Stimulated activated CD8-positive, alpha-beta memory T cell treated with anti-CD3 and anti-CD28 coated beads, Interleukin-4, amount 100 ng/mL, for 24 hours (primary cell): Measurements from ENCODE around the gene CLEC2A.
"Not testable (repeated sequence)": the region's sequence is repeated elsewhere in the genome, so short reads cannot be mapped to it uniquely, and the experiment has no call there.

Experiments
- DNase-seq: peaks from one replicate; pipeline ENCODE4 v3.0.0-alpha.2; 2020; ENCODE audit warnings: low read depth

The CLEC2A gene

GRCh38 chr12:9932270-9932669 is at the start of gene CLEC2A:
TSS of gene CLEC2A (minus strand) at chr12:9932370. CDS start at chr12:9932329, 41 bp downstream.
- DNase-seq, result no peak

- no peak for DNase-seq
Measured at GRCh38 chr12:9980126-9980525, 48.0 kb upstream of the CLEC2A start.

GRCh38 chr12:9977916-9978315 is 45.7 kb upstream of the CLEC2A start:
- no peak for DNase-seq

- not testable (repeated sequence) for DNase-seq
Measured at GRCh38 chr12:9976626-9977025, 44.5 kb upstream of the CLEC2A start.

- no peak for DNase-seq
Measured at GRCh38 chr12:9975614-9976013, 43.4 kb upstream of the CLEC2A start.

GRCh38 chr12:9974731-9975130 is 42.6 kb upstream of the CLEC2A start:
- not testable (repeated sequence) for DNase-seq

GRCh38 chr12:9973949-9974348 is 41.8 kb upstream of the CLEC2A start:
- DNase-seq, result no peak

- DNase-seq, result no peak
Measured at GRCh38 chr12:9971181-9971580, 39.0 kb upstream of the CLEC2A start, which contains the start of gene CLEC12A. TSS of gene CLEC12A (plus strand) at chr12:9971409. CDS start at chr12:9971597, 188 bp downstream.

- DNase-seq, result no peak
Measured at GRCh38 chr12:9969673-9970072, 37.5 kb upstream of the CLEC2A start.

GRCh38 chr12:9961901-9962300 is 29.7 kb upstream of the CLEC2A start:
- DNase-seq, result no peak

- DNase-seq, result no peak
Measured at GRCh38 chr12:9961106-9961505, 28.9 kb upstream of the CLEC2A start.

- no peak for DNase-seq
Measured at GRCh38 chr12:9960590-9960989, 28.4 kb upstream of the CLEC2A start.

GRCh38 chr12:9957834-9958233 is 25.7 kb upstream of the CLEC2A start:
- no peak for DNase-seq

GRCh38 chr12:9952954-9953729 is 21.0 kb upstream of the CLEC2A start:
- not testable (repeated sequence) for DNase-seq

GRCh38 chr12:9951026-9951675 is 19.0 kb upstream of the CLEC2A start:
- no peak for DNase-seq

GRCh38 chr12:9948606-9949296 is 16.6 kb upstream of the CLEC2A start:
- DNase-seq, result no peak

GRCh38 chr12:9947674-9948073 is 15.5 kb upstream of the CLEC2A start:
- DNase-seq, result no peak

- no peak for DNase-seq
Measured at GRCh38 chr12:9944391-9944790, 12.2 kb upstream of the CLEC2A start.

GRCh38 chr12:9943240-9943639 is 11.1 kb upstream of the CLEC2A start:
- DNase-seq, result no peak

GRCh38 chr12:9941838-9942237 is 9.7 kb upstream of the CLEC2A start:
- DNase-seq, result no peak

GRCh38 chr12:9940375-9940774 is 8.2 kb upstream of the CLEC2A start:
- no peak for DNase-seq

GRCh38 chr12:9936591-9936990 is 4.4 kb upstream of the CLEC2A start:
- DNase-seq, result no peak

- DNase-seq, result no peak
Measured at GRCh38 chr12:9935026-9935425, 2.9 kb upstream of the CLEC2A start.
